Loucy (cell line): ENCODE data around the gene GRM7.

Experiments used
- H2AFZ ChIP-seq: fragments of 200-600 bp; sonication (generic); 2 replicates; pipeline ENCODE4 v1.6.0; 2016; ENCODE audit warnings: antibody characterized with exemption, mild to moderate bottlenecking, low read length, moderate library complexity
- H3F3A ChIP-seq: fragments of 200-600 bp; 2 replicates; pipeline ENCODE4 v1.6.0; 2016; ENCODE audit warnings: antibody characterized with exemption, low read depth, mild to moderate bottlenecking
- H3K27me3 ChIP-seq: fragments of 200-600 bp; sonication (generic); 2 replicates; pipeline ENCODE4 v1.6.1; 2014; ENCODE audit warnings: low read length, mild to moderate bottlenecking; ENCODE audit not compliant: insufficient read depth, poor library complexity, severe bottlenecking
- H3K36me3 ChIP-seq: fragments of 200-600 bp; sonication (generic); 2 replicates; pipeline ENCODE4 v1.6.1; 2016; ENCODE audit warnings: low read length; ENCODE audit not compliant: insufficient read depth
- H3K4me1 ChIP-seq: fragments of 200-600 bp; sonication (generic); 2 replicates; pipeline ENCODE4 v1.5.1; 2014; ENCODE audit warnings: low read length, mild to moderate bottlenecking; ENCODE audit not compliant: insufficient read depth, poor library complexity, severe bottlenecking
- H3K4me2 ChIP-seq: fragments of 200-600 bp; sonication (generic); 2 replicates; pipeline ENCODE4 v1.6.0; 2014; ENCODE audit warnings: antibody characterized with exemption, low read length, low read depth, mild to moderate bottlenecking; ENCODE audit not compliant: poor library complexity, severe bottlenecking
- H3K4me3 ChIP-seq: fragments of 200-600 bp; sonication (generic); 2 replicates; pipeline ENCODE4 v1.5.1; 2014; ENCODE audit warnings: low read length, mild to moderate bottlenecking, mixed read lengths; ENCODE audit not compliant: poor library complexity, severe bottlenecking
- H3K79me2 ChIP-seq: fragments of 200-600 bp; sonication (generic); 2 replicates; pipeline ENCODE4 v1.6.1; 2014; ENCODE audit warnings: low read length; ENCODE audit not compliant: insufficient read depth
- H3K9ac ChIP-seq: fragments of 200-600 bp; sonication (generic); 2 replicates; pipeline ENCODE4 v1.6.0; 2014; ENCODE audit warnings: mild to moderate bottlenecking, low read depth, low read length, moderate library complexity; ENCODE audit not compliant: poor library complexity, severe bottlenecking
- H3K9me2 ChIP-seq: fragments of 200-600 bp; sonication (generic); replicated peaks from 2 replicates; pipeline ENCODE4 v1.6.1; 2016; ENCODE audit warnings: low read depth, low read length, mixed read lengths
- H3K9me3 ChIP-seq: fragments of 200-600 bp; sonication (generic); 2 replicates; pipeline ENCODE4 v1.6.1; 2014; ENCODE audit warnings: mild to moderate bottlenecking, antibody characterized with exemption, low read length, low read depth; ENCODE audit not compliant: insufficient read depth
- H4K20me1 ChIP-seq: fragments of 200-600 bp; sonication (generic); 2 replicates; pipeline ENCODE4 v1.6.0; 2014; ENCODE audit warnings: antibody characterized with exemption, low read length, mild to moderate bottlenecking; ENCODE audit not compliant: insufficient read depth, poor library complexity, severe bottlenecking
- EZH2phosphoT487 ChIP-seq: fragments of 200-600 bp; IDR thresholded peaks from 2 replicates; pipeline ENCODE4 v1.6.1; 2018; ENCODE audit warnings: antibody characterized with exemption, mild to moderate bottlenecking, moderate library complexity, borderline replicate concordance
- TF ChIP-seq, protein P1 (sequence below): fragments of 200-600 bp; sonication (generic); conservative IDR thresholded peaks from 2 replicates; pipeline ENCODE4 v1.5.1; 2014; ENCODE audit warnings: mild to moderate bottlenecking, antibody characterized with exemption, low read length

GRM7 gene

DNA sequence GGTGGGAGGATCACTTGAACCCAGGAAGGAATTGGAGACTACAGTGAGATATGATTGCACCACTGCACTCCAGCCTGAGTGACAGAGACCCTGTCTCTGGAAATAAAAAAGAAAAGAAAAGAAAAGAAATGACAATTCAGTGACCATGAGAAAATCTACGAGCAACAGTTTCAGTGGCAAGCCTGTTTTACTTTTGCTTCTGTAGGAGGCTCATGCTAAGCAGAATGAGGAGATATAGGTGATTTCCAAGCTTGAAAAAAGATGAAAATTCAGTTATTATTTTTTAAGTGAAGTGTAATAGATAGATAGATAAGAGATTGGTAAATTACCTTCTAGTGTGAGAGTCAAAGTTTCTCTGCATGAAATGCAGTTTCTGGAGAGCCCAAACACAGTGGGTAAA is 651.1 kb downstream of the GRM7 start:
- no peaks in the 10 kb centered on the region for H3F3A ChIP-seq
- H4K20me1 ChIP-seq: no peaks in the 10 kb centered on the region
- H3K36me3 ChIP-seq: no peaks in the 10 kb centered on the region
- no peaks in the 10 kb centered on the region for H3K27me3 ChIP-seq
- TF ChIP-seq, protein P1, sequence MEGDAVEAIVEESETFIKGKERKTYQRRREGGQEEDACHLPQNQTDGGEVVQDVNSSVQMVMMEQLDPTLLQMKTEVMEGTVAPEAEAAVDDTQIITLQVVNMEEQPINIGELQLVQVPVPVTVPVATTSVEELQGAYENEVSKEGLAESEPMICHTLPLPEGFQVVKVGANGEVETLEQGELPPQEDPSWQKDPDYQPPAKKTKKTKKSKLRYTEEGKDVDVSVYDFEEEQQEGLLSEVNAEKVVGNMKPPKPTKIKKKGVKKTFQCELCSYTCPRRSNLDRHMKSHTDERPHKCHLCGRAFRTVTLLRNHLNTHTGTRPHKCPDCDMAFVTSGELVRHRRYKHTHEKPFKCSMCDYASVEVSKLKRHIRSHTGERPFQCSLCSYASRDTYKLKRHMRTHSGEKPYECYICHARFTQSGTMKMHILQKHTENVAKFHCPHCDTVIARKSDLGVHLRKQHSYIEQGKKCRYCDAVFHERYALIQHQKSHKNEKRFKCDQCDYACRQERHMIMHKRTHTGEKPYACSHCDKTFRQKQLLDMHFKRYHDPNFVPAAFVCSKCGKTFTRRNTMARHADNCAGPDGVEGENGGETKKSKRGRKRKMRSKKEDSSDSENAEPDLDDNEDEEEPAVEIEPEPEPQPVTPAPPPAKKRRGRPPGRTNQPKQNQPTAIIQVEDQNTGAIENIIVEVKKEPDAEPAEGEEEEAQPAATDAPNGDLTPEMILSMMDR: no peak
- no peak for TF ChIP-seq EZH2phosphoT487
- H3K4me1 ChIP-seq: no peaks in the 10 kb centered on the region
- H3K9ac ChIP-seq: no peak overlapping the region
- no peak overlapping the region for H3K4me2 ChIP-seq
- no peak overlapping the region for H2AFZ ChIP-seq
- H3K9me3 ChIP-seq: no peaks in the 10 kb centered on the region
- H3K9me2 ChIP-seq: no peaks in the 10 kb centered on the region
- H3K4me3 ChIP-seq: no peak overlapping the region
- H3K79me2 ChIP-seq: no peaks in the 10 kb centered on the region

DNA sequence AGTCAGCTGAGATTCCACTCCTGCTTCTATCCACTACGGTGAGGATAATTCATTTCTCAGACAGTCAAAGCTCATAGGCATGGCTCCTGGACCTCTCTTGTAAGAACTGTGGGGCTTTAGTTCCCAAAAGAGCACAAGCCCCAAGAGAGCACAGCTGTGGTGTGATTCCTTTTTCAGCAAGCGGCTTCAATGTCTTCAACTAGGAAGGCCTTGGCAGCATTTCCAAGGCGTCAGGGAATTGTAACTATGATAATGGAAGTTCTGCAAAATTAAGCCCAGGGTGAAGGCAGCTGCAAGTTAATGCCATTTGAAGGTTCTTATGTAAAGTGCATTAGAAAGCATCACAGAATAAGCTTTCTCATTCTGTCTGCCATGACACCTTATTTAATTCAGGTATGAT is 657.1 kb downstream of the GRM7 start:
- no peaks in the 10 kb centered on the region for H3K9me3 ChIP-seq
- TF ChIP-seq EZH2phosphoT487: no peak
- TF ChIP-seq, protein P1: no peak
- H3K4me3 ChIP-seq: no peak overlapping the region
- no peaks in the 10 kb centered on the region for H3K4me1 ChIP-seq
- H2AFZ ChIP-seq: no peak overlapping the region
- H4K20me1 ChIP-seq: no peaks in the 10 kb centered on the region
- no peaks in the 10 kb centered on the region for H3K9me2 ChIP-seq
- no peaks in the 10 kb centered on the region for H3K36me3 ChIP-seq
- H3K27me3 ChIP-seq: no peaks in the 10 kb centered on the region
- H3K79me2 ChIP-seq: no peaks in the 10 kb centered on the region
- H3F3A ChIP-seq: no peaks in the 10 kb centered on the region
- no peak overlapping the region for H3K4me2 ChIP-seq
- no peak overlapping the region for H3K9ac ChIP-seq

- H3K9me2 ChIP-seq: no peaks in the 10 kb centered on the region
- no peaks in the 10 kb centered on the region for H3K27me3 ChIP-seq
- H3K4me1 ChIP-seq: no peaks in the 10 kb centered on the region
- no peaks in the 10 kb centered on the region for H4K20me1 ChIP-seq
- no peak for TF ChIP-seq EZH2phosphoT487
- TF ChIP-seq, protein P1: no peak
- no peak overlapping the region for H3K4me3 ChIP-seq
- no peaks in the 10 kb centered on the region for H3F3A ChIP-seq
- no peak overlapping the region for H3K4me2 ChIP-seq
- H3K9ac ChIP-seq: no peak overlapping the region
- no peaks in the 10 kb centered on the region for H3K36me3 ChIP-seq
- H2AFZ ChIP-seq: no peak overlapping the region
- H3K79me2 ChIP-seq: no peaks in the 10 kb centered on the region
- no peaks in the 10 kb centered on the region for H3K9me3 ChIP-seq
These were observed 657.5 kb downstream of the GRM7 start for GRCh38 chr3:7518456-7518855.
